Panc1 (cell line): Measurements from ENCODE around the gene DPT.

ENCODE experiments used
- CTCF ChIP-seq: fragments of 450-650 bp; IDR thresholded peaks from 2 replicates; pipeline ENCODE4 v1.5.1; 2017; ENCODE audit warnings: mild to moderate bottlenecking
- POLR2AphosphoS5 ChIP-seq: IDR thresholded peaks from 2 replicates; pipeline ENCODE4 v1.6.1; 2012; ENCODE audit warnings: mild to moderate bottlenecking, low read depth, low read length, moderate library complexity
- SIN3A ChIP-seq: IDR thresholded peaks from 2 replicates; pipeline ENCODE4 v1.6.1; 2012; ENCODE audit warnings: low read depth, mild to moderate bottlenecking, low read length, moderate library complexity, borderline replicate concordance; ENCODE audit not compliant: insufficient read depth

- TF ChIP-seq CTCF (no peak), POLR2AphosphoS5 (no peak), SIN3A (no peak)
These were observed 46.4 kb upstream of the DPT start for GRCh38 chr1:168775366-168775765.
